G401 (cell line): ENCODE results near the gene RNH1. TPM values are rescaled to one million over a fixed set of nuclear protein-coding genes. Genes with fewer than 3 reads are reported as not detected.
"Not testable (repeated sequence)": the region's sequence is repeated elsewhere in the genome, so short reads cannot be mapped to it uniquely, and the experiment has no call there.

Experiments used
- DNase-seq: peaks from one replicate; pipeline ENCODE4 v3.0.0-alpha.2; 2015; ENCODE audit warnings: low spot score
- in situ Hi-C: cut with HindIII; loops from 2 replicates; pipeline ENCODE4 v1.10.0; 2016; ENCODE audit warnings: low sequenced_read_pairs, mixed read lengths
- total RNA-seq: library from RNA; depleted of rRNA; stranded (reverse); fragments of >200 nt; shearing (Covaris generic); gene quantifications from 2 replicates; pipeline ENCODE4 v1.2.3, GENCODE V29; 2014

RNH1 gene
- total RNA-seq, 1 experiment from 2014 or later = 164 TPM

DNA sequence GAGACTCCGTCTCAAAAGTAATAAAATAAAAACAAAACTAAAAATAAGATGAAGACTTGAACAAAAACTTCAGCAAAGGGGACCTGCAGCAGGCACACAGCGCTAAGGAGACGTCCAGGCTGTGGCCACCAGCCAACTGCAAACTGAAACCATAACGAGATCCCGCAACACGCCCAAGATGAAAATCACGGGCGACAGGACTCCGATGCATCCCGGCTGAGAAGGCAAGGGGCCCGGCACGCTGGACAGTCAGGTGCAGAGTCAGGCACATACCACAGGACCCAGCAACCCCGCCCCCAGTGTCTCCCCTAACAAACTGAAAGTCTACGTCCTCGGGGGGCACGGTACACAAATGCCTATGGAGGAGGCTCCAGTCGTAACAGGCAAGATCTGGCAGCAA is 19.1 kb upstream of the RNH1 start:
- DNase-seq = no peak
- in situ Hi-C loops = no loop called here

DNA sequence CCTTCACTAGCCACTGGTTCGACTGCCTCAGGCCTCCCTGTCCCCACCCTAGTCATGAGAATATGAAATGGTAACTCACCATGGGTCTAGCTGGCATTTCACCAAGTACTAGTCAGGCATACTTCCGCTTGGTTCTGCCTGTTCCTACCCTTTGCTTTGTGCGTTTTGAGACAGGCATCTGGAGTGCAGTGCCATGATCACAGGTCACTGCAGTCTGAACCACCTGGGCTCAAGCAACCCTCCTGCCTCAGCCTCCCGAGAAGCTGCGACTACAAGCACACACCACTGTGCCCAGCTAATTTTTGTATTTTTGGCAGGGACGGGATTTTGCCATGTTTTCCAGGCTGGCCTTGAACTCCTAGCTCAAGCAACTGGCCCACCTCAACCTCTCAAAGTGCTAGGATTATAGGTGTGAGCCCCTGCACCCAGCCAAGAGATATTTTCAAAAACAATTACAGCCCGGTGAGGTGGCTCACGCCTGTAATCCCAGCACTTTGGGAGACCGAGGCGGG is 14.2 kb upstream of the RNH1 start:
- no peak for DNase-seq
- in situ Hi-C loops = no loop called here

DNA sequence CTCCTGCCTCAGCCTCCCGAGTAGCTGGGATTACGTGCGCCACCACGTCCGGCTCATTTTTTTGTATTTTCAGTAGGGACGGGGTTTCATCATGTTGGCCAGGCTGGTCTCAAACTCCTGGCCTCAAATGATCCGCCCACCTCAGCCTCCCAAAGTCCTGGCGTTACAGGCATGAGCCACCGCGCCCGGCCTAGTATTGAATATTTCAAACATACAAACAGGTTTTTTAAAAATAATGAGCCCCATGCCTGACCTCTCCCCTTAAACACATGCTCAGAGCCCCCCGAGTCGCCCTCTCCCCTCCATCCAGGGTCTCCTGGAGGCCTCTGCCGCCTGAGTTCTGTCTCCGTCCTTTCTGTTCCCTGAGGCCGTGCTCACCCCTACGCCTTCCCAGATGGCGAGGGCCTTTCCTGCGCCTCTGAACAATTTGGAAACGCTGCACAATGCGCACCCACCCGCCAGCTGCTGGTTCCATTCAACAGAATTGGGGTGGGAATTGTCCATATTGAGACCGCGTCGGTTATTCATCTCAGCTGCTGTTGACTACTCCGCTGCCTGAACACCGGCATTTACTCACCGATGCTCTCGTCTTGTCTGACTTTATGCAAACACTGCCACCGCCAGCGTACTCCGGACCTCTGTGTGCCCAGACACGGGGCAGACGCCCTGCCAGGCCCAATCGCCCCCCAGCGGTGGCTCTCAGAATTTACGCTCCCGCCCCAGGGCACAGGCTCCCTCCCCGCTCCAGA is 13.6 kb upstream of the RNH1 start:
- in situ Hi-C loops = no loop called here
- no peak for DNase-seq

DNA sequence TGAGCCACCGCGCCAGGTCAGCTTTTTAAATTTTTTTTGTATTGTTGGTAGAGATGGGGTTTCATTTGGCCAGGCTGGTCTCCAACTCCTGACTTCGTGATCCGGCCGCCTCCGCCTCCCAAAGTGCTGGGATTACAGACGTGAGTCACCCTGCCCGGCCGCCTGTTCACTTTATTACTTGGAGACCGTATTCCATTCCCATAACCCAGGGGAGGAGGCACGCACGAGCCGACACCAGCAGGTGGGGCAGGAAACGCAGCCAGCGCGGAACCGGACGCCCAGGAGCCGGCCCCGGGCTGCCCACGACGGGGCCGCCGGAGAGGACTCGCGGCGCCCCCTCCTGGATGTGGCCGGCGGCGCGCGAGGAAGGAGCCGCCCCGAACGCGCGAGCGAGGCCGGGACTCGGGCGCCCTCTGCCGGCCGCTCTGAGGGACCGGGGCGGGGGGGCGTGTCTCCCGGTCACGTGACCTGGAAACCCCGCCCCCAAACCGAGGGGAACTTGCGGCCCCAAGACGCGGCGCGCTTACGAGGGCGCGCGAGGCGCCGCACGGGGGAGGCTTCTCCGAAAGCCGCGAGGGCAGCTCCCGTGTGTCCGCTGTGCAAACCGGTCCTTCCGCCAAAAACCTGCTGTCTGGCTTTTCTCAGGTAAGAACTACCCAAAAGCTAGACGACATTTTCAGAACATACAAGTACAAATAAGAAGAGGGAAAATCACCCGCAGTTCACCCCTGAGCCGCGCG is 11.6 kb upstream of the RNH1 start:
- in situ Hi-C loops = no loop called here
- DNase-seq = peak; percentile 78

DNA sequence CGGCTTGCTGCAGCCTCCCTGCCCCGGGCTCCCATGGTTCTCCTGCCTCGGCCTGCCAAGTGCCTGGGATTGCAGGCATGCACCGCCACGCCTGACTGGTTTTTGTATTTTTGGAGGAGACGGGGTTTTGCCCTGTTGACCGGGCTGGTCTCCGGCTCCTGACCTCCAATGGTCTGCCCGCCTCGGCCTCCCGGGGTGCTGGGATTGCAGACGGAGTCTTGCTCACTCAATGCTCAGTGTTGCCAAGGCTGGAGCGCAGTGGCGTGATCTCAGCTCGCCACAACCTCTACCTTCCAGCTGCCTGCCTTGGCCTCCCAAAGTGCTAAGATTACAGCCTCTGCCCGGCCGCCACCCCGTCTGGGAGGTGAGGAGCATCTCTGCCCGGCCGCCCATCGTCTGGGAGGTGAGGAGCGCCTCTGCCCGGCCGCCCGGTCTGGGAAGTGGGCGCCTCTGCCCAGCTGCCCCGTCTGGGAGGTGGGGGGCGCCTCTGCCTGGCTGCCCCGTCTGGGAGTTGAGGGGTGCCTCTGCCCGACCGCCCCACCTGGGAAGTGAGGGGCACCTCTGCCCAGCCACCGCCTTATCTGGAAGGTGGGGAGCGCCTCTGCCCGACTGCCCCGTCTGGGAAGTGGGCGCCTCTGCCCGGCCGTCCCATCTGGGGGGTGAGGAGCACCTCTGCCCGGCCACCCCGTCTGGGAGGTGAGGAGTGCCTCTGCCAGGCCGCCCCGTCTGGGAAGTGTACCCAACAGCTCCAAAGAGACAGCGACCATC is 10.1 kb upstream of the RNH1 start:
- DNase-seq, in situ Hi-C loops: not testable (repeated sequence)

DNA sequence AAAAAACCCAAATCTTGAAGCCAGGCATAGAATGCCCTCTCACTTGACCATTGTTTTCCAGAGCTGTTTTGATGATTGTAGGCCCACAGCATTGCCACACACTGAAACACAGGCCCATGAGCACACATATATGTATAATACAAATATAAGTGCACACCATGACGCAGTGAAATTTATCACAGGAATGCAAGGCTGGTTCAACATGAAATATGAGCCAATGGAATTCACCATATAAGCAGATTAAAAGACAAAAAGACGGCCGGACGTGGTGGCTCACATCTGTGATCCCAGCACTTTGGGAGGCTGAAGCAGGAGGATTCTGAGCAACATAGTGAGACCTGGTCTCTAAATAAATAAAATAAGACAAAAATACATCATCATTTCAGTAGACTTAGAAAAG is 9.4 kb upstream of the RNH1 start:
- in situ Hi-C loops = no loop called here
- no peak for DNase-seq

DNA sequence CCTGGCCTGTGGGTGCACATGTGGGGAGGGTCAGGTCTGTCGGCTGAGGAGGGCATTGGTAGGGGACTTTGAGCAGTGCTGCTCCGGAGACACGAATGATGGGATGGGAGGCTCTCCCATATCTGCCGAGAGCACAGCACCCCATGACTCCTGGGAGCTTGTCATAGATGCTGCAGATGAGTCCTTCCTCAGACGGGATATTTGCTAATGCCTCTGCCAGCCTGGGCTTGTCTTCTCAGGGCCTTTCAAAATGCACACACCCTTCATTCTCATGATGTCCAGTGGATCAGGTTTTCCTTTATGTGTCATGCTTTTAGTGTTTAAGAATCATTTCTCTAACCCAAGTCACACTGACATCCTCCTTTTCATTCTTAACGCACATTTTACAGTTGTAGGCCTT is 8.1 kb upstream of the RNH1 start:
- in situ Hi-C loops = no loop called here
- DNase-seq = no peak

DNA sequence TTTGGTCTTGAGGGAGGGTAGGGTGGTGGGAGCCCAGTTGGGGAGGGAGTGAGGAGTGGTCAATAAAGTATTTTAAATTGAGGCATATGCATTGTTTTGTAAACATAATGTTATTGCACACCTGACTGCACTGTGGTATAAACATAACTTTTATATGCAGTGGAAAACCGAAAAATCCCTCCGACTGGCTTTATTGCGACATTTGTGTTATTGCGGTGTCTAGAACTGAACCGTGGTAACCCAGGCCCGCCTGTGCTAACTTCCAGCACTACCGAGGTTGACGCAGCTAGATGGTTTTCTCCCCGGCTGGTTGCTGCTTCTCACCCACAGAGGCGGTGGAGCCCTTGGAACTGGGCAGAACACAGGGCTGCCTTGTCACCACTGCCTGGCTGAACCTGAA is 7.6 kb upstream of the RNH1 start:
- no peak for DNase-seq
- in situ Hi-C loops = no loop called here

DNA sequence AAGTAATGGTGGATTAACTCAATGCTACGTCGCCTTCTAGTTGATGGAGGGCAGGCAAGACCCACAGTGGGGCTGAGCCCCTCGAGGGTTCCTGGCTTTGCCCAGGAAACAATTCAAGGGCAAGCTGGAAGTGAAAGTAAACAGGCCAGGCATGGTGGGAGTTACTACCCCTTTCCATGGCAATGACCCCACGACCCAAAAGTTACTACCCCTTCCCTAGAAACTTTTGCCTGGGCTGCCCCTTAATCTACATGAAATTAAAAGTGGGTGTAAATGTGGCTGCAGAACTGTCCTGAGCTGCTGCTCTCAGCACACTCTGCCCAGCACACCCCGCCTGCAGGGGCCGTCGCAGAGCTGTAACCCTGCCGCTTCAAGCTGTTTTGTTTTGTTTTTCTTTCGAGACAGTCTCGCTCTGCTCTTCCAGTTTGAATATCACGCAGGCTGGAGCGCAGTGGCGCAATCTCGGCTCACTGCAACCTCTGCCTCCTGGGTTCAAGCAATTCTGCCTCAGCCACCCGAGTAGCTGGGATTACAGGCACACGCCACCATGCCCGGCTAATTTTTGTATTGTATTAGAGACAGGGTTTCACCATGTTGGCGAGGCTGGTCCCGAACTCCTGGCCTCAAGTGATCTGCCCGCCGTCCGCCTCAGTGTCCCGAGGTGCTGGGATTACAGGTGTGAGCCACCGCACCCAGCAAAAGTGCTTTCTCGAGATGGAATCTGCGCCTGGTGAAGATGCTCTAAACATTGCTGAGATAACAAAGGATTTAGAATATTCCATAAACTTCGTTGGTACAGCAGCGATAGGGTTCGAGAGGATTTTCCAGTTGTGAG is 5.9 kb upstream of the RNH1 start:
- no peak for DNase-seq
- in situ Hi-C loops = no loop called here

DNA sequence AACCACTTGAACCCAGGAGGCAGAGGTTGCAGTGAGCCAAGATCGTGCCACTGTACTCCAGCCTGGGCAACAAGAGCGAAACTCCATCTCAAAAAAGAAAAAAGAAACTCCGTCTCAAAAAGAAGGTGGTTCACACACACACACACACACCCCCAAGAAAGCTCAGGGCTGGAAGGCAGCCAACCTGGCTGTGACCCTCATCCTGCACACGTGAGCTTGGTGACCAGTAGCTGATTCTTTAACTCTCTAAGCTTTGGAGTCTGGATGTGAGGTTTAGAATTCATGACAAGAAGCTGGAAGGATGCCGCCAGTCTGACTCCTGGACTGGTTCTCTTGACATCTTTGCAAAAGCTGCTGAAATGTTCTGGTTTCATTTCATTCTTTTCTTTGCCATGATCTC is 1.9 kb upstream of the RNH1 start:
- in situ Hi-C loops = no loop called here

DNA sequence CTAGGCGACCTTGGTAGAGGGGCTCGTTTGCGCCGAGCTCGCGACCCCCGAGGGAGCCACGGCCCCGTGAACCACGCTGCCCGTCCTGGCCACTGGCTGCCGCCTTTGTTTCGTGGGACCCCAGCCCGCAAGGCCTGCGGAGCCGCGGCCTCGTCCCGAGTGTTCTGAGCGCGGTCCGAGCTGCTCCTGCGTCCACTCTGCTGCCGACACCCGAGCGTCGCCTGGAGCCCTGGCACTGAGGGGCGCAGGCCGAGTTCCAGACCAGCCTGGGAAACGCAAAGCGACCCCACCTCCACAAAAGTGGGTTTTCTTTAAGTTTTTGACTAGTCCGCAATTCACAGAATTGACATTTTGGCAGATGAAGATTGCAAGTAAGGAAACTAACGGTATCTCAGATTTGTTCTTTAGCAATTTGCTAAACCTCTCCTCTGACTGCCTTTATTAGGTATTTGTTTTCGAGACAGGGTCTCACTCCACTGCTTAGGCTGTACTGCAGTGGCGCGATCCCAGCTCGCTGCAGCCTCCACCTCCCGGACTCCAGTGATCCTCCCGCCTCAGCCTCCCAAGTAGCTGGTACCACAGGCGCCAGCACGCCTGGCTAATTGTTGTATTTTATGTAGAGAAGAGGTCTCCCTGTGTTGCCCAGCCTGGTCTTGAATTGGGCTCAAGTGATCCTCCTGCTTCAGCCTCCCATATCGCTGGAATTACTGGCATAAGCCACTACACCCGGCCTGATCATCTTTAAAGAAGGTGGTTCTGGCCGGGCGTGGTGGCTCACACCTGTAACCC is 879 bp upstream of the RNH1 start:
- in situ Hi-C loops = no loop called here
- DNase-seq = no peak

More for the DNA sequence above, 1.9 kb upstream of the RNH1 start:
- DNase-seq = no peak

DNA sequence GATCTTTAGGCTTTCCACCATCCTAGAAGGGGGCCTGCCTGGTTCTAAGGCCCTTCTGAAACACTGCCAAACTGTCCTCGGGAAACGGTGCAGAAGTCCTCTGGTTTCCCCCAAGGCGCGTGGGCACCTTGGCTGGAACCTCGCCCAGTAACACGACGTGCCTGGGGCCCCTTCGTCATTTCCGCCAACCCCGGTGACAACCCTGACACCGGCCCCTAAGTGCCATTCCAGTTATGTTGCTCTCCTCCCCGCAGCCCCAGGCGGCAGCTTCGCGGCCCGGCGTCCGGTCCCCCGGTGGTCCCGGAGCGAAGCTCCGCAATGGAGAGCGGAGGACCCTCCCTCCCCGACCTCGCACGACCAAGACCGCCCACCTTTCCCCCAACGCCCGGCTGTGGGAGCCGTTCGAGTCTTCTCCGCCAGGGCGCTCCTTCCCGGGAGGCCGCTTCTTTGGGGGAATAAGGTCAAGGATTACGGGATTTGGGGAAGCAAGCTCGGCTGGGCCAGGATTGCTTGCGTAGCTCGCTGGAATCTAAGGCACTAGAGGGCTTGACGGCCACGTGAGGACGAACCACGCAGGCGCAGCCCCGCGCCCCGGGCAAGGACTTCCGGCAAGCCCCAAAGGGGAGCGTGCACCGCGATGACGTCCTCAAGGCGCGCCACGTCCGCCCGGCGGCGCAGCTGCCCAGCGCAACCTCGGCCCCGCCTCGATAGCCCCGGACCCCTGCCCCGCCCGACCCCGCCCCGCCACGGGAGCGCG is 626 bp downstream of the RNH1 start:
- peak; percentile 94 for DNase-seq
- in situ Hi-C loops = no loop called here

DNA sequence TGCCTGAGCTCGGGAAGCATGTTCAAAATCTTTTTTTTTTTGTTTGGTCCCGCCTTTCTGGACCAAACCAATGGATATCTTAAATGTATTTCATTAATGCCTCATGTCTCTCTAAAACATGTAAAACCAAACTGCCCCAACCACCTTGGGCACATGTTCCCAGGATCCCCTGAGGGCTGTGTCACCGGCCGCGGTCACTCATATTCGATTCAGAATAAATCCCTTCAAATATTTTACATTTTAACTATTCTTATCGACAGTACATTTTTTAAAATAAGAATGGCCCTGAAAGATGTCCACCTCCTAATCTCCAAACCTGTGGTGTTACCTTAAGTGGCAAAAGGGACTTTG is 2.1 kb downstream of the RNH1 start:
- in situ Hi-C loops = no loop called here
- no peak for DNase-seq

DNA sequence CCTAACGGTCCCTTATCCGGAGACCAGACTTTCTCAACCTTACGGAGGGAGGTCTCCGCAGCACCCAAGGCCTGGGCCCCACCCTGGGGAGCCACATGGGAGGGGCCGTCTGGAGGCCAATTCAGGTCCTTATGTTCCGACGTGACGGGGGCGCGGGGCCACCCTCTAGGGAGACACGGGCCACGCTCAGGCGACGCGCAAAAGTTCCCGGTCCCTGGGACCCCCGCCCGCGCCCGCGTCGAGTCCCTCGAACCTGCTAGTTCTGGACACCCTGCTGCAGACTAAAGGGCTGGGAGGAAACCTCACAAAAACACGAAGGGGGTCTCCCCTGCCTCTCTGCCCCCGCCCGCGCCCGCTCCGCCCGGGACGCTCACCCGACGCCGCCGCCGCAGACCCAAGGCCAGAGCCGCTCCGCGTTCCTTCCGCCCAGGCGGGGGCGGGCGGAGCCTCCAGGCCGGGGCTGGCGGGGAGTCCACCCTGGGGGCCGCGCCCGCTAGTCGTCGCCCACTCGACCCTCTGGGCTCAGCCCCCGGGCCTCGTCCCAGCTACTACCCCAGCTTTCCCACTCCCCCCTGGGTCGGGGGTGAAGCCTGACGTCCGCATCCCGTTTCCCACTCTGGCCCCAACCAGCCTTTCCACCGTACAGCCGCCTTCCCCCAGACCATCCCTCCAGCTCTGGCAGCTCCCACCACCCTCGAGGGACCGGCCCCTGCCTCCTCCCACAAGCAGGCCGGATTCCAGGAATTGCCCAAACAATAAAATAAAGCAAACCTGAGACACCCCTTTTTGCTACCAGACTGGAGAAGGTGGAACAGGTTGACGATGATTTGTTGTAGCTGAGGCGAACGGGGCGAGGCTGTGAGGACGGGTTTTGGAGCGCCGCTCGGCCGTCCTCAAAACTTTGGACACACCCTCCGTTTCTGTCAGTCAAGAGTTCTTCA is 2.7 kb downstream of the RNH1 start:
- no peak for DNase-seq
- in situ Hi-C loops = no loop called here

DNA sequence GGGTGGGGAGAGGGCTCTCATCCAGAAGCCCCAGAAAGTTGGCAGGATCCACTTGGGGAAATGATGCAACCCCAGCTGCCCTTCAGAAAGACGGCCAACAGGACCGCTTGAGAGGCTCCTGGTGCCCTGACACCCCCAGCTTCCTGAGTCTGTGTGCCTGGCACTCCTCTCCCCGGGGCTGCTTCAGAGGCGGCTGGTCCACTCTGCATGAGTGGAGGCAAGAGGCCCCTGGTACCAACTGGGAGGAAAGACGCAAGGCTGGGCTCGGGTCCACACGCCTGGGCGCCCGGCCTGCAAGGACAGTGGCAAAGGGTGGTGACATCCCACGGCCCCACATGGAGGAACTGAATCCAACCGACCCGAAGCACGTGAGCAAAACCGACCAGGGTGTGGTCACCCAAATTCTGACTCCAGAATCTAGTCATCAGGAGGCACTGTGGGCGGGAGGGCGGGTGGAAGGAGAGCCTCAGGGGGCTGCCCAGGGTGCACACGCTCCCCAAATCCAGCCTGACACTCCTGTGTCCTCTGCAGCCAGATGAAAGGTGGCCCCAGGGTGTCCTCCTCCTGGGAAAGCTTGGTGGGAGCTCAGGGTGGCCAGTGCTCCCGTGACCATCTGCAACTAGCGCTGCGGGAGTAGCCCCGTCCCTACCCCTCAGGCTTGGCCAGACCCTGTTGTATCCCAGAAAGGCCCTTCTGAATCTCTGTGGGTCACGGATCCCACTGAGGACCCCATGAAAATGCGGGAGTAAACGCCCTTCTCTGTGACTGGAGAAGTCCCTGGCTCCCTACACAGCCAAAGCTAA is 3.7 kb downstream of the RNH1 start:
- in situ Hi-C loops = no loop called here
- DNase-seq = peak; percentile 37
